Testis (tissue), 2 donors: ENCODE results near the gene ADAMTS12.

Experiments used
- CTCF ChIP-seq, 3 experiments: fragments of 450-650 bp in 2 of 3; fragments of 200-600 bp in 1 of 3; sonication (generic) in 1 of 3; IDR thresholded peaks; one replicate each; pipeline ENCODE4 v1.5.1; 2016 to 2019; ENCODE audit warnings: antibody characterized with exemption in 3 of 3, mild to moderate bottlenecking in 2 of 3, moderate library complexity in 1 of 3
- POLR2A ChIP-seq: fragments of 450-650 bp; IDR thresholded peaks from one replicate; pipeline ENCODE4 v1.6.1; 2017; ENCODE audit warnings: antibody characterized with exemption, mild to moderate bottlenecking, moderate library complexity

DNA sequence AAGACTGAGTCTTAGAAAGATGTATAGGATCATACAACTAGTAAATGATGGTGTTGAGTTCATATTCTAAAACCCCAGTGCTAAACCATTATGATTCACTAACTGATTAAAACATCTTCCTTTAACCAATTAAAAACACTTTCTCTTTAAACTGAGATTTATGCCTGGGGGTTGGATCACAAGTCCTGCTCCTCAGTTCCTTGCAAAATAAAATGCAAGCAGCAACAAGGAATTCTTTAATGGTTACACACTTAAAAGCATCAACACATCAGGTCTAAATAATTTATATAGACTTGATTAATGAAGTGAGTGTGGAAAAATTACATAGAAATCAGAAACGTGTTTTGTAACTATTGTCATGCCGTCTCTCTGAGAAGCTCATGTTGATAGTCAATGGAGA is 261.8 kb downstream of the ADAMTS12 start:
- TF ChIP-seq CTCF (IDR thresholded peaks at IDR 0.05) (no peak), POLR2A (no peak)
